K562 (cell line): ENCODE results near the gene MYO3B. TPM values are rescaled to one million over a fixed set of nuclear protein-coding genes. Genes with fewer than 3 reads are reported as not detected.

Experiments
- ATAC-seq: fragments of 200-7000 bp; cut with Tn5 transposase; 3 replicates; pipeline ENCODE4 v1.9.1; 2020; ENCODE audit warnings: moderate library complexity
- BruUV-seq: library from RNA; stranded (reverse); fragments of 400-500 nt; replicated peaks from 2 replicates; lab custom pipeline; 2021; lab: Mats Ljungman, UMichigan
- CTCF ChIA-PET: fragments of 300-600 bp; formaldehyde crosslinking; extraction: SDS; loops from one replicate; lab custom pipeline; 2021; ENCODE audit warnings: low intra/inter-chr PET ratio; lab: Yijun Ruan, JAX
- POLR2A ChIA-PET: fragments of 300-600, 350-650 bp; sonication (Branson Sonifier 250); formaldehyde crosslinking; extraction: SDS; loops from one replicate; lab custom pipeline; 2021; ENCODE audit warnings: antibody characterized with exemption, inconsistent platforms; lab: Yijun Ruan, JAX
- DNase-seq, 4 experiments: peaks; one replicate each; pipeline versions ENCODE4 v3.0.0 to v3.0.0-alpha.2; 2011 to 2018; ENCODE audit warnings: low spot score in 3 of 4, mixed read lengths in 3 of 4; ENCODE audit errors: extremely low read depth in 1 of 4
- FAIRE-seq: peaks from 2 replicates; lab custom pipeline; 2011; peaks lifted over from hg19 to GRCh38; lab: Jason Lieb, UNC
- H2AFZ ChIP-seq: 2 replicates; pipeline ENCODE4 v1.6.0; 2011; ENCODE audit warnings: low read depth, low read length, control low read depth, inconsistent platforms
- H3K27ac ChIP-seq: fragments of 200-600 bp; 3 replicates; pipeline ENCODE4 v1.8.0; 2011; ENCODE audit warnings: low read depth, mild to moderate bottlenecking, control low read depth, inconsistent platforms, low read length, moderate library complexity, mixed read lengths; ENCODE audit errors: extremely low read depth
- H3K27me3 ChIP-seq, 2 experiments: fragments of 300-600 bp in 1 of 2; 2 replicates in 1 of 2; 3 replicates in 1 of 2; pipeline versions ENCODE4 v1.6.0 to v1.8.0; 2011; ENCODE audit warnings: inconsistent platforms in 2 of 2, low read length in 2 of 2, mild to moderate bottlenecking in 1 of 2, mixed read lengths in 1 of 2, moderate library complexity in 1 of 2; ENCODE audit not compliant: control insufficient read depth in 2 of 2, insufficient read depth in 2 of 2
- H3K36me3 ChIP-seq: fragments of 300-600 bp; 3 replicates; pipeline ENCODE4 v1.8.0; 2011; ENCODE audit warnings: mild to moderate bottlenecking, low read length, inconsistent platforms; ENCODE audit not compliant: control insufficient read depth, insufficient read depth
- H3K4me1 ChIP-seq, 2 experiments: fragments of 200-600 bp in 1 of 2; replicated peaks in 1 of 2; 2 replicates in 1 of 2; 3 replicates in 1 of 2; pipeline versions ENCODE4 v1.5.1 to v1.8.0; 2011; ENCODE audit warnings: inconsistent platforms in 2 of 2, low read length in 2 of 2, mild to moderate bottlenecking in 1 of 2, mixed read lengths in 1 of 2, moderate library complexity in 1 of 2; ENCODE audit not compliant: control insufficient read depth in 2 of 2, insufficient read depth in 2 of 2
- H3K4me2 ChIP-seq: 2 replicates; pipeline ENCODE4 v1.6.1; 2011; ENCODE audit warnings: low read length, control low read depth, inconsistent platforms, mixed read lengths; ENCODE audit not compliant: insufficient read depth
- H3K4me3 ChIP-seq: fragments of 200-600 bp; sonication (generic), shearing (Covaris generic); 2 replicates; pipeline ENCODE4 v1.5.1; 2016; ENCODE audit warnings: control low read depth, inconsistent platforms
- H3K79me2 ChIP-seq: fragments of 200-600 bp; 3 replicates; pipeline ENCODE4 v1.8.0; 2011; ENCODE audit warnings: low read length, inconsistent platforms; ENCODE audit not compliant: control insufficient read depth, insufficient read depth
- H3K9ac ChIP-seq, 2 experiments: 2 replicates each; pipeline versions ENCODE4 v1.6.0 to v1.6.1; 2011; ENCODE audit warnings: low read depth in 2 of 2, low read length in 2 of 2, control low read depth in 1 of 2, inconsistent platforms in 1 of 2, mild to moderate bottlenecking in 1 of 2, mixed read lengths in 1 of 2; ENCODE audit not compliant: insufficient read depth in 1 of 2
- H3K9me1 ChIP-seq: one replicate; pipeline ENCODE4 v1.6.0; 2011; ENCODE audit warnings: inconsistent platforms, mild to moderate bottlenecking, low read length, moderate library complexity; ENCODE audit not compliant: control insufficient read depth, insufficient read depth
- H3K9me3 ChIP-seq: replicated peaks from 2 replicates; pipeline ENCODE4 v1.5.1; 2011; ENCODE audit warnings: low read depth, low read length, inconsistent platforms; ENCODE audit not compliant: control insufficient read depth, insufficient read depth
- H4K20me1 ChIP-seq: replicated peaks from 2 replicates; pipeline ENCODE4 v1.6.1; 2011; ENCODE audit warnings: low read length, inconsistent platforms, mixed read lengths; ENCODE audit not compliant: control insufficient read depth, insufficient read depth
- ARNT ChIP-seq, 2 experiments: fragments of 450-650 bp; IDR thresholded peaks; 2 replicates each; pipeline ENCODE4 v1.6.1; 2016; ENCODE audit warnings: mild to moderate bottlenecking in 1 of 2
- ATF6 ChIP-seq: sonication (generic); formaldehyde crosslinking; IDR thresholded peaks from 2 replicates; pipeline ENCODE4 v1.4.0; 2020; ENCODE audit warnings: mild to moderate bottlenecking, missing genetic modification reagents
- ATF7 ChIP-seq: fragments of 450-650 bp; IDR thresholded peaks from 2 replicates; pipeline ENCODE4 v1.7.1; 2014; ENCODE audit warnings: mild to moderate bottlenecking, moderate library complexity
- CREB3 ChIP-seq: fragments of 450-650 bp; conservative IDR thresholded peaks from 2 replicates; pipeline ENCODE4 v1.6.1; 2016; ENCODE audit warnings: missing genetic modification characterization, low read depth, mild to moderate bottlenecking, missing compliant biosample characterization, moderate library complexity
- CXXC5 ChIP-seq: fragments of 250-450 bp; sonication (Bioruptor Pico); IDR thresholded peaks from 2 replicates; pipeline ENCODE4 v1.8.0; 2022; ENCODE audit warnings: inconsistent platforms, mild to moderate bottlenecking, moderate library complexity
- EWSR1 ChIP-seq: fragments of 450-650 bp; IDR thresholded peaks from 2 replicates; pipeline ENCODE4 v1.6.1; 2018; ENCODE audit warnings: borderline replicate concordance, mild to moderate bottlenecking, low read depth, moderate library complexity; ENCODE audit not compliant: partially characterized antibody
- GATA2 ChIP-seq: sonication (generic); formaldehyde crosslinking; IDR thresholded peaks from 2 replicates; pipeline ENCODE4 v1.4.0; 2020; ENCODE audit warnings: mild to moderate bottlenecking, missing genetic modification reagents
- IRF9 ChIP-seq: fragments of 450-650 bp; IDR thresholded peaks from 2 replicates; pipeline ENCODE4 v1.6.1; 2016; ENCODE audit warnings: missing biosample characterization, missing genetic modification characterization
- MAFF ChIP-seq: IDR thresholded peaks from 2 replicates; pipeline ENCODE4 v1.6.1; 2012; ENCODE audit warnings: low read length, improper control_type of control experiment
- MIER1 ChIP-seq: fragments of 450-650 bp; IDR thresholded peaks from 2 replicates; pipeline ENCODE4 v1.6.1; 2016; ENCODE audit warnings: antibody characterized with exemption, mild to moderate bottlenecking, low read depth
- ZBTB43 ChIP-seq: sonication (generic); formaldehyde crosslinking; IDR thresholded peaks from 2 replicates; pipeline ENCODE4 v1.8.0; 2023; ENCODE audit warnings: mild to moderate bottlenecking, missing genetic modification reagents
- ZNF445 ChIP-seq: fragments of 250-450 bp; sonication (Bioruptor Pico); IDR thresholded peaks from 2 replicates; pipeline ENCODE4 v1.4.0; 2020; ENCODE audit warnings: low read depth, mild to moderate bottlenecking, moderate library complexity
- ZNF592 ChIP-seq: fragments of 450-650 bp; IDR thresholded peaks from 2 replicates; pipeline ENCODE4 v1.6.1; 2017; ENCODE audit warnings: antibody characterized with exemption, mild to moderate bottlenecking
- whole genome bisulfite sequencing: fragments of 100-300 bp; shearing (Covaris generic); methylation state at CpG from one replicate; pipeline ENCODE4 v1.1.6; 2016; ENCODE audit warnings: low coverage, mixed read lengths; ENCODE audit not compliant: insufficient coverage; ENCODE audit errors: missing lambda C conversion rate; 5-methylcytosine and 5-hydroxymethylcytosine counted together
- in situ Hi-C: fragments of 300-500 bp; cut with MboI; formaldehyde crosslinking; loops from 4 replicates; pipeline ENCODE4 v1.15.0; 2018; ENCODE audit warnings: inconsistent platforms, mixed read lengths
- intact Hi-C: fragments of 100-400 bp; cut with micrococcal nuclease; formaldehyde crosslinking; loops from 2 replicates; pipeline ENCODE4 v1.14.2; 2022
- polyA plus RNA-seq, 8 experiments: library from polyadenylated mRNA; depleted of rRNA in 4 of 8; stranded (reverse) in 5 of 8; unstranded in 3 of 8; fragments of >200 nt; fragmentation: Nextera tagmentation in 2 of 8; fragmentation: Illumina TruSeq in 1 of 8; extraction: Ambion mirVana in 2 of 8; extraction: Trizol in 1 of 8; gene quantifications; 2 replicates each; pipeline versions ENCODE4 v1.2.1 to v1.2.3, GENCODE V29; 2011 to 2014; ENCODE audit warnings: inconsistent platforms in 1 of 8, missing spikeins in 1 of 8
- total RNA-seq, 7 experiments: library from RNA; depleted of rRNA in 6 of 7; stranded (reverse); fragments of >200 nt in 6 of 7; fragmentation: Illumina TruSeq in 2 of 7; extraction: Trizol in 2 of 7; gene quantifications; 2 replicates each; pipeline versions ENCODE4 v1.2.1 to v1.2.3, GENCODE V29; 2011 to 2021; ENCODE audit warnings: low replicate concordance in 1 of 7

MYO3B gene
- total and polyA plus RNA-seq, 9 of the 15 experiments (the other 6 are each of a cell fraction or from before 2014, with no cell fraction given) = 2.7 to 6.5 (median 3.6) TPM

GRCh38 chr2:170690640-170691039 lies 512.7 kb downstream of the MYO3B start:
- ChIA-PET CTCF (no interaction called here), POLR2A (interaction anchor here (0.9 to 1.7 kb wide), 2 partner anchors 9 to 50 kb away, joined by 3 read pairs; no protein-coding TSS in a partner anchor)
- H3K79me2 ChIP-seq = no peaks in the 10 kb centered on the region
- no peak overlapping the region for H3K9ac ChIP-seq
- no peaks in the 10 kb centered on the region for H3K27me3 ChIP-seq
- 46% methylated on average over 8 of the region's 8 CpGs for WGBS
- no peak overlapping the region for H3K27ac ChIP-seq
- H3K9me1 ChIP-seq = no peaks in the 10 kb centered on the region
- H2AFZ ChIP-seq = no peak overlapping the region
- H3K4me2 ChIP-seq = no peak overlapping the region
- FAIRE-seq (no peak), ATAC-seq (no peak), DNase-seq (no peak)
- in situ Hi-C loops (no loop called here), intact Hi-C loops (no loop called here)
- no peaks in the 10 kb centered on the region for H4K20me1 ChIP-seq
- BruUV-seq = no TSS peak
- H3K4me3 ChIP-seq = no peak overlapping the region
- no peaks in the 10 kb centered on the region for H3K9me3 ChIP-seq
- no peaks in the 10 kb centered on the region; a peak in 1 of 5 replicates for H3K4me1 ChIP-seq
- no peaks in the 10 kb centered on the region for H3K36me3 ChIP-seq
- TF ChIP-seq MAFF (no peak), ZBTB43 (CRISPR knock-in tag) (no peak), ATF7 (no peak), ZNF592 (no peak), ATF6 (CRISPR knock-in tag) (no peak), ZNF445 (CRISPR knock-in tag) (no peak), GATA2 (CRISPR knock-in tag) (no peak), IRF9 (tag) (no peak), EWSR1 (no peak), CXXC5 (CRISPR knock-in tag) (no peak), CREB3 (no peak), MIER1 (no peak), ARNT (IDR thresholded peaks at IDR 0.05) (no peak)
